SW 1271 (cell line): Measurements from ENCODE around the gene ACMSD.
A peak's percentile ranks its signal among the peaks of the same experiment; 100 is the strongest.
"Not testable (repeated sequence)": the region's sequence is repeated elsewhere in the genome, so short reads cannot be mapped to it uniquely, and the experiment has no call there.

Source experiments
- DNase-seq, 2 experiments: peaks; one replicate each; lab custom pipeline; 2025; lab: John Stamatoyannopoulos, UW

Gene ACMSD

GRCh38 chr2:134852518-134852917, 14.1 kb downstream of the ACMSD start:
- DNase-seq: no peak

GRCh38 chr2:134855709-134856108, 17.3 kb downstream of the ACMSD start:
- DNase-seq: no peak

- no peak for DNase-seq
These were observed 19.8 kb downstream of the ACMSD start for GRCh38 chr2:134858245-134858644.

GRCh38 chr2:134861173-134861572, 22.8 kb downstream of the ACMSD start:
- DNase-seq: no peak

- DNase-seq: no peak
These were observed 23.7 kb downstream of the ACMSD start for GRCh38 chr2:134862069-134862468.

- no peak for DNase-seq
These were observed 24.3 kb downstream of the ACMSD start for GRCh38 chr2:134862674-134863073.

- DNase-seq: no peak
These were observed 25.0 kb downstream of the ACMSD start for GRCh38 chr2:134863446-134863845.

GRCh38 chr2:134865067-134865787, 26.8 kb downstream of the ACMSD start:
- DNase-seq: no peak

GRCh38 chr2:134866498-134867099, 28.2 kb downstream of the ACMSD start:
- no peak for DNase-seq

GRCh38 chr2:134869946-134870736, 31.7 kb downstream of the ACMSD start:
- DNase-seq: no peak

- no peak for DNase-seq
These were observed 34.7 kb downstream of the ACMSD start for GRCh38 chr2:134873152-134873551.

GRCh38 chr2:134875309-134875708, 36.9 kb downstream of the ACMSD start:
- DNase-seq: no peak

- no peak for DNase-seq
These were observed 44.4 kb downstream of the ACMSD start for GRCh38 chr2:134882773-134883172.

- DNase-seq: no peak
These were observed 45.3 kb downstream of the ACMSD start for GRCh38 chr2:134883552-134884293.

GRCh38 chr2:134884435-134884834, 46.0 kb downstream of the ACMSD start:
- DNase-seq: no peak

- DNase-seq: no peak
These were observed 54.0 kb downstream of the ACMSD start for GRCh38 chr2:134892282-134893035.

- DNase-seq: peak in 1 of 2 experiments; percentile 31
These were observed 59.5 kb downstream of the ACMSD start for GRCh38 chr2:134897932-134898331.

- no peak for DNase-seq
These were observed 60.8 kb downstream of the ACMSD start for GRCh38 chr2:134899204-134899603.

- no peak for DNase-seq
These were observed 61.7 kb downstream of the ACMSD start for GRCh38 chr2:134900151-134900550.

- not testable (repeated sequence) for DNase-seq
These were observed 65.3 kb downstream of the ACMSD start for GRCh38 chr2:134903701-134904100.

GRCh38 chr2:134905168-134905567, 66.8 kb downstream of the ACMSD start:
- DNase-seq: no peak

GRCh38 chr2:134906726-134907125, 68.3 kb downstream of the ACMSD start:
- DNase-seq: no peak
